Esophagus muscularis mucosa (tissue), 4 donors: ENCODE data around the gene DBX2.

Source experiments
- CTCF ChIP-seq, 3 experiments: fragments of 200-600 bp in 2 of 3; fragments of 450-650 bp in 1 of 3; sonication (generic) in 2 of 3; IDR thresholded peaks; one replicate each; pipeline ENCODE4 v1.5.1; 2017 to 2019; ENCODE audit warnings: antibody characterized with exemption in 3 of 3, mild to moderate bottlenecking in 2 of 3, moderate library complexity in 1 of 3
- EP300 ChIP-seq: sonication (generic); formaldehyde crosslinking; IDR thresholded peaks from one replicate; pipeline ENCODE4 v1.6.1; 2017; ENCODE audit warnings: antibody characterized with exemption
- POLR2A ChIP-seq: fragments of 450-650 bp; IDR thresholded peaks from one replicate; pipeline ENCODE4 v1.6.1; 2017; ENCODE audit warnings: antibody characterized with exemption, moderate library complexity, mild to moderate bottlenecking, low read depth
- POLR2AphosphoS5 ChIP-seq, 2 donors: sonication (generic); formaldehyde crosslinking; IDR thresholded peaks; one replicate each; pipeline ENCODE4 v1.6.1; 2017; ENCODE audit warnings: antibody characterized with exemption in 2 of 2

GRCh38 chr12:45065125-45065626 is 14.3 kb upstream of the DBX2 start:
- TF ChIP-seq CTCF (IDR thresholded peaks at IDR 0.05), result no peak
- no peak for TF ChIP-seq POLR2A
- no peak for TF ChIP-seq POLR2AphosphoS5 (IDR thresholded peaks at IDR 0.05)
- no peak for TF ChIP-seq EP300
